Measurements from ENCODE around the gene ZNF445.
"Not testable (repeated sequence)": the region's sequence is repeated elsewhere in the genome, so short reads cannot be mapped to it uniquely, and the experiment has no call there.

Gene ZNF445

GRCh38 chr3:44477312-44478030 is at the start of gene ZNF445:
ZNF445 (minus strand) TSS chr3:44477670; CDS start chr3:44455549, 22,121 bp downstream.
- peak; percentile 81 for DNase-seq

- no peak for DNase-seq
Observed at GRCh38 chr3:44525060-44525459, 47.6 kb upstream of the ZNF445 start.

GRCh38 chr3:44522494-44522933 is 45.0 kb upstream of the ZNF445 start:
- no peak for DNase-seq

- no peak for DNase-seq
Observed at GRCh38 chr3:44521721-44522120, 44.3 kb upstream of the ZNF445 start.

- no peak for DNase-seq
Observed at GRCh38 chr3:44518782-44519156, 41.3 kb upstream of the ZNF445 start.

GRCh38 chr3:44516230-44516629 is 38.8 kb upstream of the ZNF445 start:
- no peak for DNase-seq

GRCh38 chr3:44513513-44513912 is 36.0 kb upstream of the ZNF445 start:
- DNase-seq: no peak

GRCh38 chr3:44511238-44511566 is 33.7 kb upstream of the ZNF445 start:
- peak; percentile 36 for DNase-seq

GRCh38 chr3:44510000-44510368 is 32.5 kb upstream of the ZNF445 start:
- peak; percentile 23 for DNase-seq

- DNase-seq: peak; percentile 40
Observed at GRCh38 chr3:44509393-44509921, 32.0 kb upstream of the ZNF445 start.

- no peak for DNase-seq
Observed at GRCh38 chr3:44506961-44507360, 29.5 kb upstream of the ZNF445 start.

GRCh38 chr3:44506556-44506955 is 29.1 kb upstream of the ZNF445 start:
- DNase-seq: no peak

- no peak for DNase-seq
Observed at GRCh38 chr3:44504566-44504965, 27.1 kb upstream of the ZNF445 start.

GRCh38 chr3:44503178-44503577 is 25.7 kb upstream of the ZNF445 start:
- DNase-seq: not testable (repeated sequence)

- no peak for DNase-seq
Observed at GRCh38 chr3:44501971-44502370, 24.5 kb upstream of the ZNF445 start.

- DNase-seq: not testable (repeated sequence)
Observed at GRCh38 chr3:44499899-44500168, 22.4 kb upstream of the ZNF445 start.

GRCh38 chr3:44499149-44499898 is 21.9 kb upstream of the ZNF445 start:
- DNase-seq: no peak

- DNase-seq: no peak
Observed at GRCh38 chr3:44495636-44496415, 18.4 kb upstream of the ZNF445 start.

- no peak for DNase-seq
Observed at GRCh38 chr3:44492496-44492895, 15.0 kb upstream of the ZNF445 start.

GRCh38 chr3:44482721-44483120 is 5.3 kb upstream of the ZNF445 start:
- no peak for DNase-seq

GRCh38 chr3:44478606-44479094 is 1.2 kb upstream of the ZNF445 start:
- no peak for DNase-seq

GRCh38 chr3:44478055-44478468 is 592 bp upstream of the ZNF445 start:
- peak; percentile 23 for DNase-seq

- DNase-seq: no peak
Observed at GRCh38 chr3:44476963-44477311, 533 bp downstream of the ZNF445 start.

- peak; percentile 45 for DNase-seq
Observed at GRCh38 chr3:44476181-44476611, 1.3 kb downstream of the ZNF445 start.
